GM12873 (cell line): ENCODE results near the gene DMWD.

ENCODE experiments used
- CTCF ChIP-seq: IDR thresholded peaks from 2 replicates; pipeline ENCODE4 v1.5.1; 2012; ENCODE audit warnings: low read depth, mild to moderate bottlenecking, moderate library complexity, low read length, control low read depth; ENCODE audit not compliant: insufficient read depth; ENCODE audit errors: missing control alignments

DMWD gene

GRCh38 chr19:45782820-45783785 lies 9.5 kb downstream of the DMWD start:
- no peak for TF ChIP-seq CTCF

- TF ChIP-seq CTCF, result no peak
These were observed 10.4 kb downstream of the DMWD start, which contains the start of gene DMPK for GRCh38 chr19:45782162-45782691. Gene DMPK, minus strand, starts transcription at chr19:45782490. Its CDS starts 138 bp downstream, at chr19:45782352.

GRCh38 chr19:45781214-45782161 lies 11.2 kb downstream of the DMWD start:
- TF ChIP-seq CTCF, result no peak

GRCh38 chr19:45780448-45781213 lies 12.0 kb downstream of the DMWD start:
- no peak for TF ChIP-seq CTCF

GRCh38 chr19:45780146-45780447 lies 12.5 kb downstream of the DMWD start:
- TF ChIP-seq CTCF, result no peak

- TF ChIP-seq CTCF, result peak; percentile 84
These were observed 13.2 kb downstream of the DMWD start for GRCh38 chr19:45779231-45780145.
